Measurements from ENCODE around the gene FKBP14. TPM values are rescaled to one million over a fixed set of nuclear protein-coding genes. Genes with fewer than 3 reads are reported as not detected.
A peak's percentile ranks its signal among the peaks of the same experiment; 100 is the strongest.

FKBP14 gene
- polyA plus RNA-seq, 3 donors: 21.6 to 23.6 (median 22.9) TPM

- DNase-seq (ENCODE audit: extremely low read depth in 1 of 11, low read depth in 9 of 11, low spot score in 4 of 11): no peak
These were observed 15.2 kb upstream of the FKBP14 start for GRCh38 chr7:30041526-30042269.

- DNase-seq (ENCODE audit: extremely low read depth in 1 of 11, low read depth in 9 of 11, low spot score in 4 of 11): no peak
These were observed 14.4 kb upstream of the FKBP14 start for GRCh38 chr7:30040938-30041337.

- DNase-seq (ENCODE audit: extremely low read depth in 1 of 11, low read depth in 9 of 11, low spot score in 4 of 11): no peak
These were observed 11.9 kb upstream of the FKBP14 start for GRCh38 chr7:30038196-30038980.

- DNase-seq (ENCODE audit: extremely low read depth in 1 of 11, low read depth in 9 of 11, low spot score in 4 of 11): no peak
These were observed 9.7 kb upstream of the FKBP14 start for GRCh38 chr7:30036220-30036619.

DNA sequence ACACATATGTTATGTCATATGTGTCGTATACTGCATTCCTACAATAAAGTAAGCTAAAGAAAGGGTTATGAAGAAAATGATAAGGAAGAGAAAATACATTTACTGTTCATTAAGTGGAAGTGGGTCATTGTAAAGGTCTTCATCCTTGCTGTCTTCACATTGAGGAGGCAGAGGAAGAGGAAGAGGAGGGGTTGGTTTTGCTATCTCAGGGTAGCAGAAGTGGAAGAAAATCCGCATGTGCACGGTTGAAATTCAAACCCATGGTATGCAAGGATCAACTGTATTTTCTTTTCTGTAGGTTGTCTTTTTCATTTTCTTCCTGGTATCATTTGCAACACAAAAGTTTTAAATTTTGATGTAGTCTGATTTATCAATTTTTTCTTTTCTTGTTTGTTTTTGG is 8.0 kb upstream of the FKBP14 start:
- DNase-seq (ENCODE audit: extremely low read depth in 1 of 11, low read depth in 9 of 11, low spot score in 4 of 11): no peak

DNA sequence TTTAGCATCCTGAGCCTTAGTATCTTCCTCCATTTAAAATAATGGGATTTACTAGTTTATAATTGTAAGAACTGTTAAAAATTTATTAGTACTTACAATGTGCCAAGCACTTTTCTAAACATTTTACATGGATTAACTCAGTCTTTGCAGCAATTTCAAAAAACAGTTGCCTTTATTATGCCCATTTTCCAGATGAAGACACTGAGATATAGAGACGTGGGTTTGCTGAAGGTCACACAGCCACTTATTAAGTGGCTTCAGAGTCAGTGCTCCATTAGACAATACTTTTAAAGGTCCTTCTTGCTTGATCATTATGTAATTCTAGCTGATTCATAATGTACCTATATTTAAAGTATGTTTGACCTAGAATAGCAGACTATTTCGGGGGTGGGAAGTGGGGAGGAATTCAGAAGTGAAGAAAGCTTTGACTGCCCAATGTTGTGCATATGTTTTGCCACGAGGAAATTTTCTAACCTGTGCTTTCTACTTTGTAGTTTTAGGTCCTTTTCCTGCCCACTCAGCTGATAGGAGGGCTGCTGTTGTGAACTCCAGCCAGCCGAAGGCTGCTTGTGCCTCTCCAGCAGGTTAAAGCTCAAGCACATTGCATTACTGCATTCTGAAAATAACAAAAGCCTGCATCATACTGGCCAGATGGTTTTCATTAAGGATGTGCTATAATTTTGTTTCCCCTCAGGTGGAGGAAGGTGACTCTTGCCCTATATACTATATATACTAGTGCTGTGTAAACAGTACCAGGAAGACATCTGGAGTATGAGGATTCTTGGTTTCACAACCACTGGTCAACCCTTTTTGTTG is 6.0 kb upstream of the FKBP14 start:
- DNase-seq (ENCODE audit: extremely low read depth in 1 of 11, low read depth in 9 of 11, low spot score in 4 of 11): no peak

GRCh38 chr7:30029696-30030095 is 3.2 kb upstream of the FKBP14 start:
- DNase-seq (ENCODE audit: extremely low read depth in 1 of 11, low read depth in 9 of 11, low spot score in 4 of 11): no peak

DNA sequence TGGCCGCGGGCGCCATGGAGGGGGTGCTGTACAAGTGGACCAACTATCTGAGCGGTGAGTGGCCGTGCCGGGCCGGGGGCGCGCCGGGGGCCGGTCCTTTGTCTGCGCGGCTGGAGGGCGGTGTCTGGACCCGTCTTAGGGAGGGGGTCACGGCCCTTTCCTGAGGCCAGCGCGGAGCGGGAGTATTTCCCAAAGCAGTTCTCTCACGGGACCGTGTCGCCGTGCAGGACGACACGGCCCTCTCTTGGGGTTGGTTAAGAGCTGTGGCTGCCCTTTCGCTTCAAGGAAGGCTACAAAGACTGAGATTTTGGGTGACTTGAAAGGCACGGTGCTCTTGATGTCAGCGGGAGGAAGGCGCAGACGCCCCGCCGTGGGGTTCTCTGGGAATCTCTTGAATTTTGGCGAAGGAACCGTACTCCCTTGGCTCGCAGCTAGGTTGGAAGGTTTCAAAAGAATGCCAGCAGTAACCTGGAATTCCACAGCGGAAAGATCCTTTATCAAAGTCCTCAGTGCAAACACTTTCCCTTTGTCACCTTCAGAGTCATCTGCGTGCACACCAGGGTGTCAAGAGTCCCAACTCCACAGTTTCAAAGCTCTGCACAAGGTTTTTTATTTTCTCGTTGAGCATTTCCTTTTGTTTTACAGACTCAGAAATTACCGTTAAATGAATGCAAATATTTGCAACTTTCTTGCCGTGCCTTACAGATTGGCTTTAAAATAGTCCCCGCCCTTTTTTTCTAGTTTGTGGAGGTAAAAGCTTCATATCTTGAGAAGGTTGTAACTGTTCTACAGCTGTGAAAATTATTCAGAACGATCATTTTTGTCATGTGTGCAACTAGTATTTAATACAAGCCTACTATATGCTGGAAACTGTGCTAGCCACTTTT is 2.5 kb upstream of the FKBP14 start:
- DNase-seq (ENCODE audit: extremely low read depth in 1 of 11, low read depth in 9 of 11, low spot score in 4 of 11): peak in 6 of 11 donors; percentile 20 to 43 (median 36)

DNA sequence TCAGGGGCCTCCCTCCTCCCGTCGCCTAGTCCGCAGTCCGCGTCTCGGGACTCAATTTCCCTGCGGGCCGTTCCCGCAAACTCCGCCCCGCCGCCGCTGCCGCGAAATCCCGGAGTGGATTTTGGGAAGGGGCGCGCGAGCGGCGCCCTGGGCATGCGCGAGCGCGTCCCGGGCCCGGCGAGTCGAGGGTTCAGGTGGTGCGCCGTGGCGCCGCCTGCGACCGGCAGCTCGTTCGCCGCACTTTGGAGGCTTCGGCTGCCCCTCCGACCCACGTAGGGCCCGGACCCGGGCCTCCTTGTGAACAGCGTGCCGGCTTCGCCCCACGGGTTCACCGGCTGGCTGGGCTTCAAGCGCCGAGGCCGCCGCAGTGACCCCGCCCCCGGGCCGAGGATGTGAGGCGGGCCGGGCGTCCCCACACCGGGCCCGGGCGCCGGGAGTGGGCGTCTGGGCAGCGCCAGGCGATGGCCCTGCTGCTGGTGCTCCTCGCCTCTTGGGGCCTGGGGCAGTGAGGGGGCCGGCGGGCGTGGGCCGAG is 1.8 kb upstream of the FKBP14 start, which contains the start of gene PLEKHA8:
Gene PLEKHA8, plus strand, starts transcription at position 197 of the 533 bp plus-strand sequence. CDS start 351 bp downstream, outside the sequence.
- DNase-seq (ENCODE audit: extremely low read depth in 1 of 11, low read depth in 9 of 11, low spot score in 4 of 11): peak; percentile 77 to 90 (median 85)

GRCh38 chr7:30027740-30028215 is 1.3 kb upstream of the FKBP14 start:
- DNase-seq (ENCODE audit: extremely low read depth in 1 of 11, low read depth in 9 of 11, low spot score in 4 of 11): no peak

DNA sequence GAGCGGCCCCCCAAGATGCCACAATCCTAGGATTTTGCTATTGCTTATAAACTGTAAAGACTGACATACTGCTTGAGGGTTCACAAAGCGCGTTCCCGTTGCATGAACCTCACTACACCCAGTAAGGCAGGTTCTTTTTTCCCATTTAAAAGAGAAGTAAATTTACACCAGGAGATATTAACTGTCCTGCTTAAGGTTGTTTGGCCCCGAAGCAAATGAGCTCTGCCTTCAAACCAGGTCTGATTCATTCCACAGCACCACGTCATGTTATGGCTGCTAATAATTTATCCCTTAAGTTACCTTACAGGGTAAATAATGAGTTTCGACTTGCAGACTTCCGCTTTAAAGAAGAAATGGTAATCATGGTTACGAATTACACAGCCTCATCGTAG is 559 bp upstream of the FKBP14 start:
- DNase-seq (ENCODE audit: extremely low read depth in 1 of 11, low read depth in 9 of 11, low spot score in 4 of 11): peak in 2 of 11 donors; percentile 39 to 44

DNA sequence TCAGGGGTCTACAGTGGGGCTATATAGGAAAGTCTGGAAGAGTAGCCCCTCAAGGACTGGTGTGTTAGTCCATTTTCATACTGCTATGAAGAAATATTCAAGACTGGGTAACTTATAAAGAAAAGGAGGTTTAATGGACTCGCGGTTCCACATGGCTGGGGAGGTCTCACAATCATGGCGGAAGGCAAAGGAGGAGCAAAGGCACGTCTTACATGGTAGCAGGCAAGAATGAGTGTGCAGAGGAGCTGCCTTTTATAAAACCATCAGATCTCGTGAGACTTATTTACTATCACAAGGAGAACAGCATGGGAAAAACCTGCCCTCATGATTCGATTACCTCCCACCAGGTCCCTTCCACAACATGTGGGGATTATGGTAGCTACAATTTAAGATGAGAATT is 3.0 kb downstream of the FKBP14 start:
- no peak for DNase-seq (ENCODE audit: extremely low read depth in 1 of 11, low read depth in 9 of 11, low spot score in 4 of 11)

GRCh38 chr7:30022991-30023390 is 3.5 kb downstream of the FKBP14 start:
- no peak for DNase-seq (ENCODE audit: extremely low read depth in 1 of 11, low read depth in 9 of 11, low spot score in 4 of 11)

- DNase-seq (ENCODE audit: extremely low read depth in 1 of 11, low read depth in 9 of 11, low spot score in 4 of 11): no peak
These were observed 6.0 kb downstream of the FKBP14 start for GRCh38 chr7:30020535-30020934.

GRCh38 chr7:30019960-30020359 is 6.5 kb downstream of the FKBP14 start:
- DNase-seq (ENCODE audit: extremely low read depth in 1 of 11, low read depth in 9 of 11, low spot score in 4 of 11): no peak

DNA sequence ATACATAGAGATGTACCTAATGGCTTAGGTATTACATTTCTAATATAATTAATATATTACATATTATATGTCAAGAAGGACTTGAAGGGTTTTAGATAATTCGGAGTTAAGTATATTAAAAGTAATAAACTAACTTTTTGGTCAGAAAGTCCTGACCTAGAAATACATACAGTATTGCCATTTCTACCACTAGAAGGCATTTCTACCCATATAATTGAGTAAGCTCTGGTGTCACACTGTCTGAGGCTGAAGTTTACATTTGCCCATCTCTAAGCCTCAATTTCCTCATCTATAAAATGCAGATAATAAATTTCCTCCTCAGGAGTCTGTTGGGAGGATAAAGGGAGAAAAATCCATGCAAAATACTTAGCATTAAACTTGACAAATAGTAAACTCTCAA is 7.1 kb downstream of the FKBP14 start:
- no peak for DNase-seq (ENCODE audit: extremely low read depth in 1 of 11, low read depth in 9 of 11, low spot score in 4 of 11)

GRCh38 chr7:30018451-30018850 is 8.1 kb downstream of the FKBP14 start:
- DNase-seq (ENCODE audit: extremely low read depth in 1 of 11, low read depth in 9 of 11, low spot score in 4 of 11): no peak

- DNase-seq (ENCODE audit: extremely low read depth in 1 of 11, low read depth in 9 of 11, low spot score in 4 of 11): no peak
These were observed 13.7 kb downstream of the FKBP14 start for GRCh38 chr7:30012757-30013156.
